Hepatocyte (in vitro differentiated cells): ENCODE measurements around the gene EPDR1. TPM values are rescaled to one million over a fixed set of nuclear protein-coding genes. Genes with fewer than 3 reads are reported as not detected.

Source experiments
- DNase-seq: peaks from one replicate; pipeline ENCODE4 v3.0.0-alpha.2; 2016; ENCODE audit warnings: low spot score
- H2AFZ ChIP-seq: fragments of 200-600 bp; sonication (generic); 2 replicates; pipeline ENCODE4 v1.6.0; 2016; ENCODE audit warnings: antibody characterized with exemption, mild to moderate bottlenecking
- H3K27ac ChIP-seq: fragments of 200-600 bp; sonication (generic); 2 replicates; pipeline ENCODE4 v1.5.1; 2016; ENCODE audit warnings: mild to moderate bottlenecking
- H3K27me3 ChIP-seq: fragments of 200-600 bp; sonication (generic); 2 replicates; pipeline ENCODE4 v1.6.1; 2016
- H3K36me3 ChIP-seq: fragments of 200-600 bp; sonication (generic); replicated peaks from 2 replicates; pipeline ENCODE4 v1.5.1; 2016; ENCODE audit warnings: low read depth; ENCODE audit not compliant: insufficient read depth
- H3K4me1 ChIP-seq: fragments of 200-600 bp; sonication (generic); 2 replicates; pipeline ENCODE4 v1.5.1; 2016; ENCODE audit warnings: mild to moderate bottlenecking, moderate library complexity; ENCODE audit not compliant: insufficient read depth
- H3K4me2 ChIP-seq: fragments of 200-600 bp; sonication (generic); 2 replicates; pipeline ENCODE4 v1.6.0; 2016
- H3K4me3 ChIP-seq: fragments of 200-600 bp; sonication (generic); 2 replicates; pipeline ENCODE4 v1.5.1; 2016; ENCODE audit warnings: mild to moderate bottlenecking
- H3K79me2 ChIP-seq: fragments of 200-600 bp; sonication (generic); 2 replicates; pipeline ENCODE4 v1.6.0; 2017; ENCODE audit warnings: mild to moderate bottlenecking
- H3K9me2 ChIP-seq: fragments of 200-600 bp; sonication (generic); replicated peaks from 2 replicates; pipeline ENCODE4 v1.6.0; 2017; ENCODE audit warnings: mild to moderate bottlenecking; ENCODE audit not compliant: insufficient read depth
- H3K9me3 ChIP-seq: fragments of 200-600 bp; sonication (generic); 2 replicates; pipeline ENCODE4 v1.5.1; 2016; ENCODE audit warnings: low read depth, mild to moderate bottlenecking
- H4K20me1 ChIP-seq: fragments of 200-600 bp; sonication (generic); 2 replicates; pipeline ENCODE4 v1.6.0; 2016; ENCODE audit warnings: mild to moderate bottlenecking; ENCODE audit not compliant: insufficient read depth, poor library complexity, severe bottlenecking
- CTCF ChIP-seq: fragments of 200-600 bp; sonication (generic); IDR thresholded peaks from 2 replicates; pipeline ENCODE4 v1.5.1; 2016; ENCODE audit warnings: antibody characterized with exemption, mild to moderate bottlenecking; ENCODE audit not compliant: poor library complexity
- EZH2 ChIP-seq: fragments of 200-600 bp; sonication (generic); IDR thresholded peaks from 2 replicates; pipeline ENCODE4 v1.6.1; 2016; ENCODE audit warnings: antibody characterized with exemption, mild to moderate bottlenecking, borderline replicate concordance
- EZH2phosphoT487 ChIP-seq: fragments of 200-600 bp; sonication (generic); IDR thresholded peaks from one replicate; pipeline ENCODE4 v1.6.1; 2018; ENCODE audit warnings: antibody characterized with exemption, mild to moderate bottlenecking, low read depth, moderate library complexity; ENCODE audit not compliant: unreplicated experiment, severe bottlenecking
- WGBS: methylation state at CpG from one replicate; pipeline ENCODE4 v1.1.6; 2016; ENCODE audit warnings: low lambda C conversion rate; ENCODE audit errors: missing lambda C conversion rate; 5-methylcytosine and 5-hydroxymethylcytosine counted together
- polyA plus RNA-seq: library from polyadenylated mRNA; unstranded; fragments of >200 nt; fragmentation: Nextera tagmentation; extraction: Ambion mirVana; gene quantifications from 2 replicates; pipeline ENCODE4 v1.2.1, GENCODE V29; 2016
- total RNA-seq: library from RNA; depleted of rRNA; stranded (reverse); fragments of >200 nt; gene quantifications from 2 replicates; pipeline ENCODE4 v1.2.3, GENCODE V29; 2014

EPDR1 gene
- total and polyA plus RNA-seq, 2 experiments from 2014 or later = 6.8 to 12.2 TPM

GRCh38 chr7:37920849-37921805 lies 687 bp downstream of the EPDR1 start:
- H3K4me3 ChIP-seq = peak overlapping the region; percentile 48
- no peaks in the 10 kb centered on the region for H4K20me1 ChIP-seq
- peak overlapping the region; percentile 97 for H3K4me2 ChIP-seq
- peak; percentile 63 for DNase-seq
- peak overlapping the region; percentile 37 for H3K27ac ChIP-seq
- no peaks in the 10 kb centered on the region for H3K9me3 ChIP-seq
- H3K9me2 ChIP-seq = no peaks in the 10 kb centered on the region
- TF ChIP-seq EZH2phosphoT487 (no peak), EZH2 (no peak), CTCF (no peak)
- peak overlapping the region; percentile 90 for H2AFZ ChIP-seq
- H3K79me2 ChIP-seq = no peaks in the 10 kb centered on the region
- H3K36me3 ChIP-seq = no peaks in the 10 kb centered on the region
- WGBS = 1% methylated on average over 61 of the region's 63 CpGs
- no peaks in the 10 kb centered on the region for H3K4me1 ChIP-seq
- H3K27me3 ChIP-seq = peaks cover 51% of the 10 kb centered on the region

- no peak for DNase-seq
- no peaks in the 10 kb centered on the region for H4K20me1 ChIP-seq
- peak overlapping the region; percentile 97 for H3K4me2 ChIP-seq
- TF ChIP-seq EZH2phosphoT487 = no peak
- 72% methylated on average over 4 of the region's 4 CpGs for WGBS
- H3K27ac ChIP-seq = no peak overlapping the region
- H3K27me3 ChIP-seq = peaks cover 44% of the 10 kb centered on the region
- no peak overlapping the region for H3K4me3 ChIP-seq
- no peaks in the 10 kb centered on the region for H3K9me3 ChIP-seq
- no peaks in the 10 kb centered on the region for H3K79me2 ChIP-seq
- H3K4me1 ChIP-seq = no peaks in the 10 kb centered on the region
- H2AFZ ChIP-seq = no peak overlapping the region
- no peaks in the 10 kb centered on the region for H3K9me2 ChIP-seq
- no peaks in the 10 kb centered on the region for H3K36me3 ChIP-seq
Observed at GRCh38 chr7:37921876-37922275, 1.4 kb downstream of the EPDR1 start.

- TF ChIP-seq EZH2phosphoT487 (no peak), EZH2 (no peak), CTCF (no peak)
- Histone ChIP-seq H4K20me1 (no peaks in the 10 kb centered on the region), H3K9me3 (no peaks in the 10 kb centered on the region), H3K27me3 (peaks cover 27% of the 10 kb centered on the region), H3K4me2 (no peak overlapping the region), H3K4me3 (no peak overlapping the region), H3K27ac (no peak overlapping the region), H3K36me3 (no peaks in the 10 kb centered on the region), H2AFZ (no peak overlapping the region), H3K9me2 (no peaks in the 10 kb centered on the region), H3K79me2 (no peaks in the 10 kb centered on the region), H3K4me1 (no peaks in the 10 kb centered on the region)
- WGBS = 87% methylated on average over 1 of the region's 1 CpG
- no peak for DNase-seq
Observed at GRCh38 chr7:37923996-37924395, 3.6 kb downstream of the EPDR1 start.

GRCh38 chr7:37924491-37925041 lies 4.1 kb downstream of the EPDR1 start:
- 85% methylated on average over 3 of the region's 3 CpGs for WGBS
- H3K4me1 ChIP-seq = no peaks in the 10 kb centered on the region
- H4K20me1 ChIP-seq = no peaks in the 10 kb centered on the region
- TF ChIP-seq CTCF (no peak), EZH2phosphoT487 (no peak), EZH2 (no peak)
- no peak for DNase-seq
- H3K36me3 ChIP-seq = no peaks in the 10 kb centered on the region
- no peaks in the 10 kb centered on the region for H3K9me2 ChIP-seq
- peaks cover 21% of the 10 kb centered on the region for H3K27me3 ChIP-seq
- no peak overlapping the region for H3K4me3 ChIP-seq
- H3K4me2 ChIP-seq = no peak overlapping the region
- no peaks in the 10 kb centered on the region for H3K79me2 ChIP-seq
- no peaks in the 10 kb centered on the region for H3K9me3 ChIP-seq
- no peak overlapping the region for H3K27ac ChIP-seq
- no peak overlapping the region for H2AFZ ChIP-seq
